ENCODE results near the gene CCDC158. TPM values are rescaled to one million over a fixed set of nuclear protein-coding genes. Genes with fewer than 3 reads are reported as not detected.

Gene CCDC158
- total and polyA plus RNA-seq, 12 donors, result 0.01 to 1.0 (median 0.29) TPM

- Histone ChIP-seq H3K27ac (no peak overlapping the region), H3K27me3 (no peaks in the 10 kb centered on the region), H3K36me3 (no peaks in the 10 kb centered on the region), H3K9me3 (no peaks in the 10 kb centered on the region), H3K4me3 (no peak overlapping the region), H3K4me1 (no peaks in the 10 kb centered on the region)
- no peak for TF ChIP-seq CTCF (IDR thresholded peaks at IDR 0.05)
- ATAC-seq, result no peak
- intact Hi-C loops (cut with DNase I), result no loop called here
- no peak for DNase-seq
- 79% methylated on average over 5 of the region's 5 CpGs for WGBS, 2 donors
Observed at GRCh38 chr4:76272999-76273398, 147.9 kb downstream of the CCDC158 start.

GRCh38 chr4:76272582-76272981 is 148.4 kb downstream of the CCDC158 start:
- Histone ChIP-seq H3K4me1 (no peaks in the 10 kb centered on the region), H3K36me3 (no peaks in the 10 kb centered on the region), H3K9me3 (no peaks in the 10 kb centered on the region), H3K27ac (no peak overlapping the region), H3K27me3 (no peaks in the 10 kb centered on the region), H3K4me3 (no peak overlapping the region)
- 82% methylated on average over 1 of the region's 1 CpG for WGBS, 2 donors
- no peak for TF ChIP-seq CTCF (IDR thresholded peaks at IDR 0.05)
- intact Hi-C loops (cut with DNase I), result no loop called here
- no peak for DNase-seq
- ATAC-seq, result no peak

- Histone ChIP-seq H3K36me3 (no peaks in the 10 kb centered on the region), H3K9me3 (no peaks in the 10 kb centered on the region), H3K27me3 (no peaks in the 10 kb centered on the region), H3K27ac (no peak overlapping the region), H3K4me1 (no peaks in the 10 kb centered on the region), H3K4me3 (no peak overlapping the region)
- DNase-seq (no peak), ATAC-seq (no peak)
- TF ChIP-seq CTCF (IDR thresholded peaks at IDR 0.05), result no peak
- intact Hi-C loops (cut with DNase I), result no loop called here
Observed at GRCh38 chr4:76272073-76272472, 148.9 kb downstream of the CCDC158 start.

- TF ChIP-seq CTCF (IDR thresholded peaks at IDR 0.05), result no peak
- Histone ChIP-seq H3K9me3 (no peaks in the 10 kb centered on the region), H3K27ac (no peak overlapping the region), H3K4me1 (no peaks in the 10 kb centered on the region), H3K36me3 (no peaks in the 10 kb centered on the region), H3K27me3 (no peaks in the 10 kb centered on the region), H3K4me3 (no peak overlapping the region)
- intact Hi-C loops (cut with DNase I), result no loop called here
- ATAC-seq (no peak), DNase-seq (no peak)
- WGBS, 2 donors, result 93 to 95% methylated on average over 6 of the region's 6 CpGs
Observed at GRCh38 chr4:76271248-76271647, 149.7 kb downstream of the CCDC158 start.
